ENCODE measurements around the gene TBC1D4. TPM values are rescaled to one million over a fixed set of nuclear protein-coding genes. Genes with fewer than 3 reads are reported as not detected.

Gene TBC1D4
- total RNA-seq, 2 donors from 2014 or later, result 27.6 to 56.1 TPM

DNA sequence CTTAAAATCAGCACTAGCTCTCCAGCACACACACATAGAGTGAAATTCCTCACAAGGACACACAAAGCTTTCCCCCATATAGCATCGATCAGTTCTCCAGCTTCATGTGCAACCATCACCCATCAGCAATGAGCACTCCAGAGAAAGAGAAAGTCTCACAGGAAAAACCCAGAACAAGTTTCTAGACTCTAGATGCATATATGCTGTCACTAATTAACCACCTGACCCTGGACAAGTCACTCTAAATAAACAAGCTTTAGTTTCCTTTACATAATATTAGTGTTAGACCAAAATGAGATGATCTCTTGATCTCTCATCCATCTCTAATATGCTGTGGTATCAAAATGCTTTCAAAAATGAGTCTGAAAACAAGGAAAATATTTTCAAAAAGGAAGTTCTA is 81.2 kb downstream of the TBC1D4 start:
- intact Hi-C loops (cut with DNase I), result no loop called here
- Histone ChIP-seq H3K27ac (no peak overlapping the region), H3K4me1 (replicated peaks) (no peaks in the 10 kb centered on the region), H3K4me3 (no peak overlapping the region), H3K36me3 (no peaks in the 10 kb centered on the region), H3K27me3 (replicated peaks; ENCODE audit: insufficient read depth) (no peaks in the 10 kb centered on the region), H3K9me3 (no peaks in the 10 kb centered on the region)
- no peak for DNase-seq (ENCODE audit: low spot score)
- TF ChIP-seq, protein P1, sequence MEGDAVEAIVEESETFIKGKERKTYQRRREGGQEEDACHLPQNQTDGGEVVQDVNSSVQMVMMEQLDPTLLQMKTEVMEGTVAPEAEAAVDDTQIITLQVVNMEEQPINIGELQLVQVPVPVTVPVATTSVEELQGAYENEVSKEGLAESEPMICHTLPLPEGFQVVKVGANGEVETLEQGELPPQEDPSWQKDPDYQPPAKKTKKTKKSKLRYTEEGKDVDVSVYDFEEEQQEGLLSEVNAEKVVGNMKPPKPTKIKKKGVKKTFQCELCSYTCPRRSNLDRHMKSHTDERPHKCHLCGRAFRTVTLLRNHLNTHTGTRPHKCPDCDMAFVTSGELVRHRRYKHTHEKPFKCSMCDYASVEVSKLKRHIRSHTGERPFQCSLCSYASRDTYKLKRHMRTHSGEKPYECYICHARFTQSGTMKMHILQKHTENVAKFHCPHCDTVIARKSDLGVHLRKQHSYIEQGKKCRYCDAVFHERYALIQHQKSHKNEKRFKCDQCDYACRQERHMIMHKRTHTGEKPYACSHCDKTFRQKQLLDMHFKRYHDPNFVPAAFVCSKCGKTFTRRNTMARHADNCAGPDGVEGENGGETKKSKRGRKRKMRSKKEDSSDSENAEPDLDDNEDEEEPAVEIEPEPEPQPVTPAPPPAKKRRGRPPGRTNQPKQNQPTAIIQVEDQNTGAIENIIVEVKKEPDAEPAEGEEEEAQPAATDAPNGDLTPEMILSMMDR (IDR thresholded peaks at IDR 0.05), result no peak
- no peak for TF ChIP-seq POLR2AphosphoS5 (IDR thresholded peaks at IDR 0.05)
- no peak for TF ChIP-seq POLR2A (IDR thresholded peaks at IDR 0.05)
- WGBS, result 100% methylated on average over 1 of the region's 1 CpG

DNA sequence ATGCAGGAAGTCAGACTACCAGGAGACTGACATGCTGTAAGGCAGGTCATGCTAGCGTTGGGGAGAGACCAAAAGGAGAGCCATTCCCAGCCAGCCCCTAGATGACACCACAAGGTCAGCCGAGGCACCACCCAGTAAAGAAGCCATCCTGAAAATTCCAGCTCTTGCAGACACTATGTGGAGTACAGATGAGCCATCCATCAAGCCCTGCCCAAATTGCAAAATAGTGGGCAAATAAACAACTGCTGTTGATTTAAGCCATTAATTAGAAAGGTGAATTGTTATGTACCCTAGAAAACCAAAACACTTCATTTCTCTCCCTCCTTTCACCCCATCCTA is 82.1 kb downstream of the TBC1D4 start:
- no peak overlapping the region for H3K27ac ChIP-seq
- H3K4me1 ChIP-seq (replicated peaks), result no peaks in the 10 kb centered on the region
- TF ChIP-seq, protein P1 (IDR thresholded peaks at IDR 0.05), result no peak
- TF ChIP-seq POLR2A (IDR thresholded peaks at IDR 0.05) (no peak), POLR2AphosphoS5 (IDR thresholded peaks at IDR 0.05) (no peak)
- H3K4me3 ChIP-seq, result no peak overlapping the region
- no peaks in the 10 kb centered on the region for H3K27me3 ChIP-seq (replicated peaks; ENCODE audit: insufficient read depth)
- no peaks in the 10 kb centered on the region for H3K9me3 ChIP-seq
- DNase-seq (ENCODE audit: low spot score), result no peak
- H3K36me3 ChIP-seq, result no peaks in the 10 kb centered on the region
- intact Hi-C loops (cut with DNase I), result no loop called here
- 93% methylated on average over 2 of the region's 2 CpGs for WGBS

DNA sequence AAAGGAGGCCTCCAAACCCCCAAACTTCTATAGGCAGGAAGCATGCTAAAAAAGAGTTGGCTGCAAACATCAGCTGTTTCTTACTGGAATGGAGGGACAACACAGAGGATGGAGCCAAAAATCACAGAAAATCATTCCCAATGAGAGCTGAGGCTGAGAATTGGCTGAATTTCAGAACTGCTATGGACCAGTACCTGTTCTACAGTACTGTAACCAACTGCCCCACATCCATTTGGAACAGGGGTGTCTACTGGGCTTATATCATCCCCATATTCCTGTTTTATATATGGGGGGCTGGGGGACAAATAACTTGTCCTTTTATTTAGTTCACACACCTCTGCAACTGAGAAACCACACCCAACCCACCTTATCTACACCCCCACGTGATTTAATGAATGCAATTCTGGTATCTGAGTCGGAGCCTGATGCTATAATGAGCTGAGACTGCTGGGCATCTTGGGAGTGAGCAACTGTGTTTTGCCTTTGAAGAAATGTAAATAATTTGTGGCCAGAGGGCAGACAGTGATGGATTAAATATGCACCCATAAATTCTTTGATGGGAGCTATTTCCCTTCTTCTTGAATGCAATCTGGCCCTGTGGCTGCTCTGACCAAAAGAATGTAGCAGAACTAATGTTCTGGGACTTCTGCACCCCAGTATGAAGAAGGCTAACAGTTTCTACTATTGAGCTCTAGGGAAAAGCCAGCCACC is 82.6 kb downstream of the TBC1D4 start:
- Histone ChIP-seq H3K27ac (no peak overlapping the region), H3K4me1 (replicated peaks) (no peaks in the 10 kb centered on the region), H3K4me3 (no peak overlapping the region), H3K9me3 (no peaks in the 10 kb centered on the region), H3K27me3 (replicated peaks; ENCODE audit: insufficient read depth) (no peaks in the 10 kb centered on the region), H3K36me3 (no peaks in the 10 kb centered on the region)
- 78% methylated on average over 2 of the region's 2 CpGs for WGBS
- DNase-seq (ENCODE audit: low spot score), result no peak
- no peak for TF ChIP-seq POLR2AphosphoS5 (IDR thresholded peaks at IDR 0.05)
- TF ChIP-seq POLR2A (IDR thresholded peaks at IDR 0.05), result no peak
- TF ChIP-seq, protein P1 (IDR thresholded peaks at IDR 0.05), result no peak
- intact Hi-C loops (cut with DNase I), result no loop called here

DNA sequence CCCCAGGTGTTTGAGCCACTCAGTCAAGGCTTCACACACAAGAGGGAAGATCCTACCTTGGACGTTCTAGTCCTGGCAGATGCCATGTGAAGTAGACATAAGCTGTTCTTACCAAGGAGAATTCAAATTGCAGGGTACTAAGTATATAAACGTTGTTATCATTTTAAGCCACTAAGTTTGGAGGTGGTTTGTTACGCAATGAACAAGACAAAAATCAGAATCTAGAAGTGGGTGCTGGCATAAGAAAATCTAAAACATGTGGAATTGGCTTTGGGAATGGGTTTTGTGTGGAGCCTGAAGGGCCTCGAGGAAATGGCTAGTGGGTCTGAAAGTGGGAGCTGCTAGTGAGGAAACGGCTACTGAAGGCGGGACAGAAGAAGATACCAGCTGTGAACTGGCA is 83.9 kb downstream of the TBC1D4 start:
- no peak for DNase-seq (ENCODE audit: low spot score)
- Histone ChIP-seq H3K4me1 (replicated peaks) (no peaks in the 10 kb centered on the region), H3K36me3 (no peaks in the 10 kb centered on the region), H3K27me3 (replicated peaks; ENCODE audit: insufficient read depth) (no peaks in the 10 kb centered on the region), H3K4me3 (no peak overlapping the region), H3K27ac (no peak overlapping the region), H3K9me3 (no peaks in the 10 kb centered on the region)
- 93% methylated on average over 6 of the region's 6 CpGs for WGBS
- TF ChIP-seq, protein P1 (IDR thresholded peaks at IDR 0.05), result no peak
- no peak for TF ChIP-seq POLR2AphosphoS5 (IDR thresholded peaks at IDR 0.05)
- intact Hi-C loops (cut with DNase I), result no loop called here

DNA sequence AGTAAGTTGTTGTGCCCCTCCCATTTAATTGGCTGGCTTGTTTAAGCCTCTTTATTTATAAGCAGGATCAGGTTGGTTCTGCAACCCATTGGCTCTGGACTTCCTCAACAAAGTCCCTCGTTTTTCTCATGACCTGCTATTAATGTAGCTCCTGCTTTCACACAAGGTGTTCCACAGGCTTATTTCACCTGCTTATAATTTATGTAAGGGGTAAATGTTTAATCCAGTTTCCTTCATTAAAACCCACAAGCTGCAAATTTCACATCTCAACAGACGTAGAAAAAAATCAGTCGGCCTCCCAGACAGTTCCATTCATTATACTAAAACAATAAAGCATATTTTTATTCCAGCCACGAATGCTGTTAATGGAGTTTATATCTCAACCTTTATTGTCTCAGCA is 86.1 kb downstream of the TBC1D4 start:
- DNase-seq (ENCODE audit: low spot score), result no peak
- no peaks in the 10 kb centered on the region for H3K27me3 ChIP-seq (replicated peaks; ENCODE audit: insufficient read depth)
- no peaks in the 10 kb centered on the region for H3K4me1 ChIP-seq (replicated peaks)
- intact Hi-C loops (cut with DNase I), result no loop called here
- H3K9me3 ChIP-seq, result no peaks in the 10 kb centered on the region
- 71% methylated on average over 4 of the region's 4 CpGs for WGBS
- no peak overlapping the region for H3K4me3 ChIP-seq
- no peaks in the 10 kb centered on the region for H3K36me3 ChIP-seq
- H3K27ac ChIP-seq, result peak overlapping the region in 1 of 2 donors; percentile 23
- TF ChIP-seq POLR2A (IDR thresholded peaks at IDR 0.05) (no peak), POLR2AphosphoS5 (IDR thresholded peaks at IDR 0.05) (no peak)
- TF ChIP-seq, protein P1 (IDR thresholded peaks at IDR 0.05), result no peak

All from prostate gland (tissue), 2 donors.